Keratinocyte (primary cell): ENCODE results near the gene TNPO2.

Source experiments
- EZH2 ChIP-seq: IDR thresholded peaks from one replicate; pipeline ENCODE4 v1.6.1; 2012; ENCODE audit warnings: inconsistent platforms, mild to moderate bottlenecking, low read length, moderate library complexity
- TF ChIP-seq, protein P1 (sequence below), 3 experiments: IDR thresholded peaks in 1 of 3; conservative IDR thresholded peaks in 1 of 3; optimal IDR thresholded peaks in 1 of 3; 2 replicates in 2 of 3; 3 replicates in 1 of 3; pipeline versions ENCODE3 to v1.5.1; 2011; ENCODE audit warnings: low read length in 3 of 3, mild to moderate bottlenecking in 3 of 3, moderate library complexity in 2 of 3, control low read depth in 1 of 3, inconsistent platforms in 1 of 3; ENCODE audit not compliant: insufficient read depth in 2 of 3; ENCODE audit errors: extremely low read depth in 1 of 3

DNA sequence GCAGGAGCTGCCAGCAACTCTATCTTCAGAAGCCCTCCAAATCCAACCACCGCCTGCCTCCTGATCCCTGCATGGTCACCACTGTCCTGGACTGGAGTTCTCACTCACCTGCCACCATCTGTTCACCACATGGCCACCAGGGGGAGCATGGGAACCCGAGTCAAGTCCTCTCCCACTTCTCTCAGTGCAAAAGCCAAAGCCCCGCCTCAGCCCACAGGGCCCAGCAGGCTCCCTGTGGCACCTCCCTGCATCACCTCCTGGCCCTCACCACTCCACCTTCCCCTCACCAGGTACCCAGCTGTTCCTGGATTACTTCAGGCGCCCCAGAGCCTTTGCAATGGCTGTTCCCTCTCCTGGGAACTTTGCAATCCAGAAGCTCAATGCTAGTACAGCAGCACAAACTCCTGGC, 47.3 kb downstream of the TNPO2 start:
- TF ChIP-seq, protein P1, sequence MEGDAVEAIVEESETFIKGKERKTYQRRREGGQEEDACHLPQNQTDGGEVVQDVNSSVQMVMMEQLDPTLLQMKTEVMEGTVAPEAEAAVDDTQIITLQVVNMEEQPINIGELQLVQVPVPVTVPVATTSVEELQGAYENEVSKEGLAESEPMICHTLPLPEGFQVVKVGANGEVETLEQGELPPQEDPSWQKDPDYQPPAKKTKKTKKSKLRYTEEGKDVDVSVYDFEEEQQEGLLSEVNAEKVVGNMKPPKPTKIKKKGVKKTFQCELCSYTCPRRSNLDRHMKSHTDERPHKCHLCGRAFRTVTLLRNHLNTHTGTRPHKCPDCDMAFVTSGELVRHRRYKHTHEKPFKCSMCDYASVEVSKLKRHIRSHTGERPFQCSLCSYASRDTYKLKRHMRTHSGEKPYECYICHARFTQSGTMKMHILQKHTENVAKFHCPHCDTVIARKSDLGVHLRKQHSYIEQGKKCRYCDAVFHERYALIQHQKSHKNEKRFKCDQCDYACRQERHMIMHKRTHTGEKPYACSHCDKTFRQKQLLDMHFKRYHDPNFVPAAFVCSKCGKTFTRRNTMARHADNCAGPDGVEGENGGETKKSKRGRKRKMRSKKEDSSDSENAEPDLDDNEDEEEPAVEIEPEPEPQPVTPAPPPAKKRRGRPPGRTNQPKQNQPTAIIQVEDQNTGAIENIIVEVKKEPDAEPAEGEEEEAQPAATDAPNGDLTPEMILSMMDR (optimal IDR thresholded peaks at IDR 0.05 in 1 of 3, IDR thresholded peaks at IDR 0.05 in 1 of 3, conservative IDR thresholded peaks at IDR 0.05 in 1 of 3; ENCODE audit: extremely low read depth in 1 of 3, insufficient read depth in 2 of 3, low read length in 3 of 3): peak; percentile 91 to 95 (median 93)
- TF ChIP-seq EZH2: no peak
